IPS-18a (cell line): ENCODE measurements around the gene FAM83F.

Source experiments
- H3K27ac ChIP-seq: one replicate; pipeline ENCODE4 v1.5.1; 2013; ENCODE audit warnings: low read length
- H3K27me3 ChIP-seq: one replicate; pipeline ENCODE4 v1.6.1; 2013; ENCODE audit warnings: mild to moderate bottlenecking, low read length; ENCODE audit not compliant: control insufficient read depth, insufficient read depth
- H3K36me3 ChIP-seq: one replicate; pipeline ENCODE4 v1.6.1; 2013; ENCODE audit warnings: low read depth, low read length; ENCODE audit not compliant: control insufficient read depth
- H3K4me1 ChIP-seq: one replicate; pipeline ENCODE4 v1.6.1; 2013; ENCODE audit warnings: low read depth, low read length; ENCODE audit not compliant: control insufficient read depth
- H3K4me3 ChIP-seq: one replicate; pipeline ENCODE4 v1.5.1; 2013; ENCODE audit warnings: low read length
- H3K9ac ChIP-seq: one replicate; pipeline ENCODE4 v1.6.1; 2013; ENCODE audit warnings: mild to moderate bottlenecking, low read length, moderate library complexity
- H3K9me3 ChIP-seq: one replicate; pipeline ENCODE4 v1.6.1; 2013; ENCODE audit warnings: low read depth, low read length; ENCODE audit not compliant: control insufficient read depth

Gene FAM83F

GRCh38 chr22:40044102-40044869 is 49.5 kb downstream of the FAM83F start:
- Histone ChIP-seq H3K36me3 (no peaks in the 10 kb centered on the region), H3K27ac (peak overlapping the region; percentile 28), H3K27me3 (peaks cover 33% of the 10 kb centered on the region), H3K4me3 (peak overlapping the region; percentile 89), H3K9ac (peak overlapping the region; percentile 70), H3K9me3 (no peaks in the 10 kb centered on the region), H3K4me1 (peaks cover 4% of the 10 kb centered on the region)

GRCh38 chr22:40044870-40045834 is 50.4 kb downstream of the FAM83F start:
- peaks cover 4% of the 10 kb centered on the region for H3K4me1 ChIP-seq
- no peaks in the 10 kb centered on the region for H3K9me3 ChIP-seq
- peak overlapping the region; percentile 70 for H3K9ac ChIP-seq
- peak overlapping the region; percentile 91 for H3K4me3 ChIP-seq
- peaks cover 24% of the 10 kb centered on the region for H3K27me3 ChIP-seq
- no peak overlapping the region for H3K27ac ChIP-seq
- no peaks in the 10 kb centered on the region for H3K36me3 ChIP-seq

- no peaks in the 10 kb centered on the region for H3K36me3 ChIP-seq
- peaks cover 4% of the 10 kb centered on the region for H3K4me1 ChIP-seq
- peak overlapping the region; percentile 91 for H3K4me3 ChIP-seq
- H3K27ac ChIP-seq, result no peak overlapping the region
- H3K27me3 ChIP-seq, result peaks cover 14% of the 10 kb centered on the region
- no peaks in the 10 kb centered on the region for H3K9me3 ChIP-seq
- H3K9ac ChIP-seq, result no peak overlapping the region
Observed at GRCh38 chr22:40046126-40046525, 51.4 kb downstream of the FAM83F start.

GRCh38 chr22:40050258-40050657 is 55.5 kb downstream of the FAM83F start:
- H3K27ac ChIP-seq, result no peak overlapping the region
- H3K4me1 ChIP-seq, result peaks cover 8% of the 10 kb centered on the region
- no peaks in the 10 kb centered on the region for H3K36me3 ChIP-seq
- no peak overlapping the region for H3K4me3 ChIP-seq
- no peaks in the 10 kb centered on the region for H3K9me3 ChIP-seq
- no peak overlapping the region for H3K9ac ChIP-seq
- peaks cover 7% of the 10 kb centered on the region for H3K27me3 ChIP-seq

- H3K36me3 ChIP-seq, result no peaks in the 10 kb centered on the region
- no peaks in the 10 kb centered on the region for H3K9me3 ChIP-seq
- no peak overlapping the region for H3K27ac ChIP-seq
- no peak overlapping the region for H3K9ac ChIP-seq
- peaks cover 14% of the 10 kb centered on the region for H3K4me1 ChIP-seq
- H3K27me3 ChIP-seq, result no peaks in the 10 kb centered on the region
- no peak overlapping the region for H3K4me3 ChIP-seq
Observed at GRCh38 chr22:40051322-40051721, 56.6 kb downstream of the FAM83F start.

GRCh38 chr22:40053460-40053859 is 58.7 kb downstream of the FAM83F start:
- Histone ChIP-seq H3K4me1 (peaks cover 25% of the 10 kb centered on the region), H3K4me3 (no peak overlapping the region), H3K9me3 (no peaks in the 10 kb centered on the region), H3K36me3 (no peaks in the 10 kb centered on the region), H3K27me3 (no peaks in the 10 kb centered on the region), H3K9ac (no peak overlapping the region), H3K27ac (no peak overlapping the region)

- Histone ChIP-seq H3K27me3 (no peaks in the 10 kb centered on the region), H3K27ac (no peak overlapping the region), H3K9me3 (no peaks in the 10 kb centered on the region), H3K4me3 (no peak overlapping the region), H3K9ac (no peak overlapping the region), H3K36me3 (no peaks in the 10 kb centered on the region), H3K4me1 (peaks cover 31% of the 10 kb centered on the region)
Observed at GRCh38 chr22:40054486-40054885, 59.7 kb downstream of the FAM83F start.

GRCh38 chr22:40055143-40055883 is 60.6 kb downstream of the FAM83F start:
- Histone ChIP-seq H3K36me3 (no peaks in the 10 kb centered on the region), H3K4me1 (peaks cover 31% of the 10 kb centered on the region), H3K27ac (no peak overlapping the region), H3K27me3 (no peaks in the 10 kb centered on the region), H3K9ac (no peak overlapping the region), H3K9me3 (no peaks in the 10 kb centered on the region), H3K4me3 (no peak overlapping the region)

- H3K4me1 ChIP-seq, result peaks cover 31% of the 10 kb centered on the region
- no peak overlapping the region for H3K9ac ChIP-seq
- H3K27me3 ChIP-seq, result no peaks in the 10 kb centered on the region
- H3K27ac ChIP-seq, result no peak overlapping the region
- H3K36me3 ChIP-seq, result no peaks in the 10 kb centered on the region
- H3K4me3 ChIP-seq, result peak overlapping the region; percentile 7
- no peaks in the 10 kb centered on the region for H3K9me3 ChIP-seq
Observed at GRCh38 chr22:40056154-40056553, 61.4 kb downstream of the FAM83F start.

- Histone ChIP-seq H3K4me3 (peak overlapping the region; percentile 7), H3K9ac (no peak overlapping the region)
Observed at GRCh38 chr22:40056559-40056958, 61.8 kb downstream of the FAM83F start.

GRCh38 chr22:40057652-40058051 is 62.9 kb downstream of the FAM83F start:
- H3K9ac ChIP-seq, result no peak overlapping the region
- H3K9me3 ChIP-seq, result no peaks in the 10 kb centered on the region
- H3K27ac ChIP-seq, result no peak overlapping the region
- no peaks in the 10 kb centered on the region for H3K36me3 ChIP-seq
- no peak overlapping the region for H3K4me3 ChIP-seq
- H3K4me1 ChIP-seq, result peaks cover 31% of the 10 kb centered on the region
- no peaks in the 10 kb centered on the region for H3K27me3 ChIP-seq

More at GRCh38 chr22:40056559-40056958, 61.8 kb downstream of the FAM83F start:
- H3K36me3 ChIP-seq, result no peaks in the 10 kb centered on the region
- H3K27me3 ChIP-seq, result no peaks in the 10 kb centered on the region
- peaks cover 31% of the 10 kb centered on the region for H3K4me1 ChIP-seq
- H3K9me3 ChIP-seq, result no peaks in the 10 kb centered on the region
- H3K27ac ChIP-seq, result no peak overlapping the region
